H9 (cell line): Measurements from ENCODE around the gene MAL. TPM values are rescaled to one million over a fixed set of nuclear protein-coding genes. Genes with fewer than 3 reads are reported as not detected.

Experiments used
- DNase-seq: peaks from one replicate; pipeline ENCODE4 v3.0.0-alpha.2; 2017
- H2AFZ ChIP-seq: one replicate; pipeline ENCODE4 v1.6.1; 2013; ENCODE audit warnings: mild to moderate bottlenecking, low read length, control low read depth, moderate library complexity
- H2AK5ac ChIP-seq: 2 replicates; pipeline ENCODE4 v1.6.1; 2013; ENCODE audit warnings: low read length, control low read depth, mixed read lengths; ENCODE audit not compliant: insufficient read length
- H2BK120ac ChIP-seq: one replicate; pipeline ENCODE4 v1.6.1; 2013; ENCODE audit warnings: low read depth, mild to moderate bottlenecking, low read length, control low read depth, inconsistent platforms; ENCODE audit not compliant: poor library complexity, severe bottlenecking
- H2BK12ac ChIP-seq: 2 replicates; pipeline ENCODE4 v1.6.1; 2013; ENCODE audit warnings: low read length, control low read depth, mixed read lengths, low read depth; ENCODE audit not compliant: insufficient read length
- H2BK15ac ChIP-seq: 2 replicates; pipeline ENCODE4 v1.6.1; 2013; ENCODE audit warnings: low read depth, low read length, control low read depth
- H2BK20ac ChIP-seq: one replicate; pipeline ENCODE4 v1.6.1; 2013; ENCODE audit warnings: low read depth, mild to moderate bottlenecking, low read length, control low read depth, inconsistent platforms; ENCODE audit not compliant: poor library complexity, severe bottlenecking
- H2BK5ac ChIP-seq: 2 replicates; pipeline ENCODE4 v1.6.1; 2013; ENCODE audit warnings: low read length, control low read depth, mixed read lengths; ENCODE audit not compliant: insufficient read length
- H3K14ac ChIP-seq: 2 replicates; pipeline ENCODE4 v1.6.1; 2013; ENCODE audit warnings: low read length, control low read depth; ENCODE audit not compliant: insufficient read depth
- H3K18ac ChIP-seq: 2 replicates; pipeline ENCODE4 v1.6.1; 2013; ENCODE audit warnings: low read depth, mild to moderate bottlenecking, mixed read lengths, low read length, control low read depth; ENCODE audit not compliant: insufficient read length
- H3K23ac ChIP-seq: 2 replicates; pipeline ENCODE4 v1.6.1; 2013; ENCODE audit warnings: low read length, control low read depth, mixed read lengths, low read depth; ENCODE audit not compliant: insufficient read length
- H3K23me2 ChIP-seq: 2 replicates; pipeline ENCODE4 v1.6.1; 2013; ENCODE audit warnings: low read depth, mild to moderate bottlenecking, mixed read lengths, low read length, control low read depth; ENCODE audit not compliant: insufficient read length, poor library complexity, severe bottlenecking
- H3K27ac ChIP-seq: 2 replicates; pipeline ENCODE4 v1.5.1; 2013; ENCODE audit warnings: low read length, control low read depth, mixed read lengths, low read depth; ENCODE audit not compliant: insufficient read length
- H3K27me3 ChIP-seq: 2 replicates; pipeline ENCODE4 v1.6.1; 2013; ENCODE audit warnings: low read length, control low read depth, inconsistent platforms; ENCODE audit not compliant: insufficient read depth
- H3K4ac ChIP-seq: 2 replicates; pipeline ENCODE4 v1.6.1; 2013; ENCODE audit warnings: low read depth, mild to moderate bottlenecking, control low read depth, inconsistent platforms, low read length, moderate library complexity
- H3K4me1 ChIP-seq: 2 replicates; pipeline ENCODE4 v1.6.1; 2013; ENCODE audit warnings: low read length, control low read depth, inconsistent platforms; ENCODE audit not compliant: insufficient read depth
- H3K4me2 ChIP-seq: 2 replicates; pipeline ENCODE4 v1.6.1; 2013; ENCODE audit warnings: low read length, control low read depth, mixed read lengths; ENCODE audit not compliant: insufficient read length, insufficient read depth
- H3K56ac ChIP-seq: 2 replicates; pipeline ENCODE4 v1.6.1; 2013; ENCODE audit warnings: low read depth, mild to moderate bottlenecking, mixed read lengths, low read length, control low read depth; ENCODE audit not compliant: insufficient read length
- H3K79me1 ChIP-seq: 2 replicates; pipeline ENCODE4 v1.6.1; 2013; ENCODE audit warnings: low read depth, mild to moderate bottlenecking, moderate library complexity, low read length, control low read depth, inconsistent platforms; ENCODE audit not compliant: insufficient read depth, poor library complexity, severe bottlenecking
- H3K79me2 ChIP-seq: 2 replicates; pipeline ENCODE4 v1.6.1; 2013; ENCODE audit warnings: low read length, control low read depth, inconsistent platforms; ENCODE audit not compliant: insufficient read depth
- H3K9ac ChIP-seq: 2 replicates; pipeline ENCODE4 v1.6.1; 2013; ENCODE audit warnings: low read length, control low read depth, mixed read lengths; ENCODE audit not compliant: insufficient read length; ENCODE audit errors: extremely low read depth
- H3K9me3 ChIP-seq: one replicate; pipeline ENCODE4 v1.6.1; 2013; ENCODE audit warnings: low read depth, low read length, inconsistent platforms; ENCODE audit not compliant: control insufficient read depth
- H3T11ph ChIP-seq: one replicate; pipeline ENCODE4 v1.6.1; 2013; ENCODE audit warnings: mild to moderate bottlenecking, low read length, control low read depth, inconsistent platforms
- H4K20me1 ChIP-seq: one replicate; pipeline ENCODE4 v1.6.1; 2013; ENCODE audit not compliant: control insufficient read depth, insufficient read length, insufficient read depth
- H4K5ac ChIP-seq: 2 replicates; pipeline ENCODE4 v1.6.1; 2013; ENCODE audit warnings: low read depth, mild to moderate bottlenecking, mixed read lengths, low read length, control low read depth; ENCODE audit not compliant: insufficient read length
- H4K8ac ChIP-seq: replicated peaks from 2 replicates; pipeline ENCODE4 v1.6.1; 2013; ENCODE audit warnings: low read length, control low read depth, mixed read lengths, low read depth; ENCODE audit not compliant: insufficient read length
- H4K91ac ChIP-seq: 2 replicates; pipeline ENCODE4 v1.6.1; 2013; ENCODE audit warnings: low read depth, mild to moderate bottlenecking, moderate library complexity, mixed read lengths, low read length, control low read depth; ENCODE audit not compliant: insufficient read length
- H3K27ac Mint-ChIP-seq, 3 experiments: 2 replicates in 2 of 3; 3 replicates in 1 of 3; pipeline ENCODE4 v1.8.0; 2020 to 2021; ENCODE audit warnings: mixed read lengths in 3 of 3, mild to moderate bottlenecking in 1 of 3, moderate library complexity in 1 of 3
- H3K27me3 Mint-ChIP-seq: 2 replicates; pipeline ENCODE4 v1.8.0; 2021; ENCODE audit warnings: low read depth, mild to moderate bottlenecking, moderate library complexity, mixed read lengths
- H3K36me3 Mint-ChIP-seq, 3 experiments: 2 replicates in 2 of 3; 3 replicates in 1 of 3; pipeline ENCODE4 v1.8.0; 2020 to 2021; ENCODE audit warnings: low read depth in 3 of 3, mixed read lengths in 3 of 3; ENCODE audit not compliant: insufficient read depth in 1 of 3
- H3K4me1 Mint-ChIP-seq, 2 experiments: 2 replicates each; pipeline ENCODE4 v1.8.0; 2020; ENCODE audit warnings: mixed read lengths in 2 of 2
- H3K4me3 Mint-ChIP-seq, 2 experiments: 2 replicates in 1 of 2; 3 replicates in 1 of 2; pipeline ENCODE4 v1.8.0; 2020 to 2021; ENCODE audit warnings: mild to moderate bottlenecking in 2 of 2, mixed read lengths in 2 of 2, moderate library complexity in 1 of 2
- H3K9me3 Mint-ChIP-seq, 2 experiments: 2 replicates in 1 of 2; 3 replicates in 1 of 2; pipeline ENCODE4 v1.8.0; 2020; ENCODE audit warnings: mild to moderate bottlenecking in 2 of 2, mixed read lengths in 2 of 2, moderate library complexity in 1 of 2
- WGBS: extraction: QIAGEN DNeasy Blood & Tissue Kit; methylation state at CpG from one replicate; pipeline ENCODE4 v1.1.7; 2013; ENCODE audit warnings: missing lambda C conversion rate, low lambda C conversion rate, mixed read lengths; ENCODE audit not compliant: insufficient read length; ENCODE audit errors: extremely low coverage; 5-methylcytosine and 5-hydroxymethylcytosine counted together
- total RNA-seq: library from RNA; stranded (reverse); gene quantifications from 2 replicates; pipeline ENCODE4 v1.2.1, GENCODE V29; 2021
- TF ChIP-seq, protein P1 (sequence below): fragments of 200-600 bp; sonication (generic); conservative IDR thresholded peaks from 3 replicates; pipeline ENCODE4 v1.8.0; 2021; ENCODE audit warnings: antibody characterized with exemption, mild to moderate bottlenecking

The MAL gene
- total RNA-seq, 1 experiment from 2014 or later = not detected

DNA sequence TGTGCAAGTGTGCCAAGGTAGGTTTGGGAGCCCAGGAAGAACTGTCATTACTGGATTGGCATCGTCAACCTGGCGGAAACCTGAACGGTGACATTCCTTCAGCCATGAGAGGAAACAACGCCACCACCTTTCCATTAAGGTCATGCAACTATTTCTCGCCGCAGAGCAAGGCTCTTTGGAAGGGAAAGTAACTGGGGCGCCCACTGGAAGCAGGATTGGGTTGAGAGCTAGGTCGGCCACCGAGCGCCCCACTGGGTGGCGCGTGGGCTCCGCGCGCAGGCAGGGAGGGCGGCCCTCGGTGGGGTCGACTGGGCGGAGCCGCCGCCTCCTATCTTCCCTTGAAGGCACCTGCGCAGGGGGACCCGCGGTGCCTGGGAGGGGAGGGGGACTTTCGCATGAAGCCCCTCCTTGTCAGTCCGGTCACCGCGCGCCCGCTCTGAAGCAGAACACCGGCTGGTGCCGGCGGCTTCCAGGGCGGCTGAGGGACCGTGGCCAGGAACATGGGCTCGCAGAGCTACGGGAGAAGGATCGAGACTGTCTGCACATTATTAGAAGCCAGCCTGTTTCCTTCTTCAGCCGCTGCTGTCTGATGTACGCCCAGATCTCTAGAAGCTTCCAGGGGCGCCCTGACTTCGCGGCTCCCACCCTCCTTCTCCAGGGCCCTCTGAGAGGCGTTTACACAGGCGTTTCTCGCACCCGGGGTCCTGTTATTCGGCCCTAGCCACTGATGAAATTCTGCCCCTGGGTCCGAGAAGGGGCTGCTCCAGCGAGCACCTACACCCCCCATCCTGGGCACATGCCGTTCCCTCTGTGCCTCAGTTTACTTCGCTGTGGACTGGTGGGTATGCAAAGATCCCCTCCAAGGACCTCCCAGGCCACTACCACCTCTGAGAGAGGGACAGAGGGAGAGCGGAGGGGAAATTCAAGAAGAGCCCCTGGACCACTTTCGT lies 27.3 kb upstream of the MAL start:
- Mint-ChIP-seq H3K9me3 (no peaks in the 10 kb centered on the region), H3K4me3 (no peak overlapping the region), H3K36me3 (no peaks in the 10 kb centered on the region), H3K4me1 (peaks cover 4 to 6% of the 10 kb centered on the region in 2 experiments; a peak in 3 of 4 replicates), H3K27ac (no peak overlapping the region), H3K27me3 (peaks cover 65% of the 10 kb centered on the region)
- no peak overlapping the region for H3K23ac ChIP-seq
- H3K23me2 ChIP-seq = no peaks in the 10 kb centered on the region
- TF ChIP-seq, protein P1, sequence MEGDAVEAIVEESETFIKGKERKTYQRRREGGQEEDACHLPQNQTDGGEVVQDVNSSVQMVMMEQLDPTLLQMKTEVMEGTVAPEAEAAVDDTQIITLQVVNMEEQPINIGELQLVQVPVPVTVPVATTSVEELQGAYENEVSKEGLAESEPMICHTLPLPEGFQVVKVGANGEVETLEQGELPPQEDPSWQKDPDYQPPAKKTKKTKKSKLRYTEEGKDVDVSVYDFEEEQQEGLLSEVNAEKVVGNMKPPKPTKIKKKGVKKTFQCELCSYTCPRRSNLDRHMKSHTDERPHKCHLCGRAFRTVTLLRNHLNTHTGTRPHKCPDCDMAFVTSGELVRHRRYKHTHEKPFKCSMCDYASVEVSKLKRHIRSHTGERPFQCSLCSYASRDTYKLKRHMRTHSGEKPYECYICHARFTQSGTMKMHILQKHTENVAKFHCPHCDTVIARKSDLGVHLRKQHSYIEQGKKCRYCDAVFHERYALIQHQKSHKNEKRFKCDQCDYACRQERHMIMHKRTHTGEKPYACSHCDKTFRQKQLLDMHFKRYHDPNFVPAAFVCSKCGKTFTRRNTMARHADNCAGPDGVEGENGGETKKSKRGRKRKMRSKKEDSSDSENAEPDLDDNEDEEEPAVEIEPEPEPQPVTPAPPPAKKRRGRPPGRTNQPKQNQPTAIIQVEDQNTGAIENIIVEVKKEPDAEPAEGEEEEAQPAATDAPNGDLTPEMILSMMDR = no peak
- no peak overlapping the region for H4K5ac ChIP-seq
- H4K20me1 ChIP-seq = no peaks in the 10 kb centered on the region
- H3K56ac ChIP-seq = no peak overlapping the region
- H2BK12ac ChIP-seq = no peak overlapping the region
- H4K8ac ChIP-seq = no peak overlapping the region
- no peak overlapping the region for H2AFZ ChIP-seq
- H3K4me2 ChIP-seq = no peak overlapping the region
- H3T11ph ChIP-seq = no peak overlapping the region
- no peaks in the 10 kb centered on the region; the same call in 1 of the 2 replicates for H3K27me3 ChIP-seq
- no peaks in the 10 kb centered on the region for H3K4me1 ChIP-seq
- H3K79me1 ChIP-seq = no peaks in the 10 kb centered on the region
- H2BK5ac ChIP-seq = no peak overlapping the region
- H4K91ac ChIP-seq = no peak overlapping the region
- DNase-seq = peak; percentile 37
- no peak overlapping the region for H3K27ac ChIP-seq
- no peak overlapping the region for H2BK20ac ChIP-seq
- WGBS = no CpG with 5 or more reads among the region's 54 CpGs
- no peak overlapping the region for H2BK15ac ChIP-seq
- H2BK120ac ChIP-seq = no peak overlapping the region
- H3K79me2 ChIP-seq = no peaks in the 10 kb centered on the region
- no peak overlapping the region for H3K9ac ChIP-seq
- no peaks in the 10 kb centered on the region for H3K9me3 ChIP-seq
- no peak overlapping the region; the same call in 1 of the 2 replicates for H3K14ac ChIP-seq
- no peak overlapping the region for H3K4ac ChIP-seq
- no peak overlapping the region for H3K18ac ChIP-seq
- no peak overlapping the region for H2AK5ac ChIP-seq
